Colon (tissue), 2 donors: ENCODE results near the gene AGMO.
"Not testable (repeated sequence)": the region's sequence is repeated elsewhere in the genome, so short reads cannot be mapped to it uniquely, and the experiment has no call there.

Experiments used
- FAIRE-seq: peaks from 2 replicates; lab custom pipeline; 2012; peaks lifted over from hg19 to GRCh38; lab: Jason Lieb, UNC
- donor health status: control.
- donor health status: control.

Gene AGMO

GRCh38 chr7:15314922-15315321, 246.9 kb downstream of the AGMO start:
- no peak for FAIRE-seq

DNA sequence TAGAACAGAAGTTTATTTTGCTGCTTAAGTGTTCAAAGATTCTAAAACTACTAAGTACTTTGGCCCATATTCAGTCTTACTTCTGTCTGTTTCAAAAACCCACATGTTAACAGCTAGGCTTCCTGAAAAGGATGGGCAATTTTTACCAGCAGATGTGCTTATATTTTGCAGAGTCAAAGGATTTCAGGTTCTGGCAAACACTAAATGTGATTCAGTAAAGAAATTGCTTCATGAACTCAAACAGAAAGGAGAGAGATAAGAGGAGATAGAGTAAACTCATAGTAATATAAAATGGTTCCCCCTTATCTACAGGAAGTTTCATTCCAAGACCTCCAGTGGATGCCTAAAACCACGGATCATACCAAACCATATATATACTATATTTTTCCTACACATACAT, 248.5 kb downstream of the AGMO start:
- no peak for FAIRE-seq

DNA sequence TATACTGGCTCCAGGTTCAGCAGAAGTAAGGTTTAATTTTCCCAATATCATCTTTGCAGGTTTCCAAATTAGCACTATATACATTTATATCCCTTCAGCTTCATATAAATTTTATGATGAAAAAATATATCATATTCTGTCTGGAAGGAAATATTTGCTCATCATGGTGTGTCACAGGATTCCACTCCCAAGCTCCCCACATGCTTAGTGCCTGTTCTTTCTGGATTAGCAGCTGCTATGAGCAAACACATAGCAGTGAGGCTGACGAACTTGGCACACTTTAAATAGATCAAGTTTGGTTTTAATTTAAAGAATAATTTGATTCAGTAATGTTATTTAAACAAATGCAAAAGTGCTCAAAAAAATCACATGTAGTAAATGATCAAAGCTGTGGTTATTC, 251.9 kb downstream of the AGMO start:
- FAIRE-seq: no peak

DNA sequence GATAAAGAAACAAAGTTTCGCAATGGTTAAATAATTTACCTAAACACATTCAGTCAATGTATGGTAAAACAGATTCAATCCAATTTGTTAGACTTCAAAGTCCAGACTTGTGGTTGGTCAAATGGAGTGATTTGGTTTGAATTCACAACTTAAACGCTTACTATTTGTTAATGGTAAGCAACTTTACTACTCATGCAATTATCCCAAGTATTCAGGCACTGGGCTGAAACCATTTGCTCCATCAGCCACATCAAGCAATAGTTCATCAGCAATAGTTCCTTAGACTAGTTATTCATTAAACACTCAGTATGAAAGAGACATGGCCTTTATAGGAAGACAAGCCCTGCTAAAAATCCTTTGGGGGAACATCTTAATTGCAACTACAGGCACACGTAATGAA, 253.0 kb downstream of the AGMO start:
- no peak for FAIRE-seq

- FAIRE-seq: no peak
These were observed 255.5 kb downstream of the AGMO start for GRCh38 chr7:15306296-15306695.

DNA sequence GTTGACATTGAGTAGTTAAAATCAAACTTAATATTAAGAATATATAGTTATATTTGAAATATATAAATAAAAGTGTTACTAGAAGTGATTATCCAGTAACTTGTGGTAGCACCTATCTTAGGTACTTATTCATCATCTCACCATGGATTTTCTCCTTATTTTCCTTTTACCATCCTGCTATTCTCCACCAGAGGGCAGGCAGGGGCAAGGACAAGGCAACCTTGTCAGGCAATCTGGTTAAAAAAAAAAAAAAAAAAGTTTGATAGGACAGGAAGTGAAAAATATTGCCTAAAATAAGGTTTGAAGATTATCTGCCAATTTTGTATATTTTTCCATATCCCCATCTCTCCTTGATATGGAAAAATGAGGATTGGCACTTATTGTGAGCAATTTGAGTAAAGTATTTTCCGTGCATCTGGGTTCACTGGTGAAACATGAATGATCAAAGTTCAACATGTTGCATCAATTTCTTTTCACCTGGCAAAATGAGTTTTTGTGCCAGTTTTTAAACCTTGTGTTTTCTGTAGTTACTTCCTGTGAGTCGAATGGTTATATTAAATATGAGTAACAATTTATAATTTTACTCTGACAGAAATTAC, 256.7 kb downstream of the AGMO start:
- FAIRE-seq: no peak

DNA sequence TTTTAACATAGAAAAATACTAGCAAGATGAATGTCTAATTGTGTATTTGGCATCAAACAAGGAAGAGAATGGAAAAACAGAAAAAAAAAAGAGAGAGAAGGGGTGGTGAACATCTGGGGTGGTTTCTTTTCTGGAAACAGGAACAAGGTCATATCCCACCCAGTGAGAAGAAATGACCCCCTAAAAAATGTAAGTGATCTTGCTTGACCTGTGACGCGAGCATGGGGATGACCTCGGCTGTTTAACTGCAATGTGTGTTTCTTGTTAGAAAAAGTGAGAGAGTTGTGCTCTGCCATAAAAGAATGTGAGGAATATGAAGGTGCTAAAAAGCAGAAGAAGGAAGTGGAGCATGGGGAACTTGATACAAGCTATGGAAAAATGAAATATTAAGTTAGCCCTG, 258.5 kb downstream of the AGMO start:
- FAIRE-seq: no peak

GRCh38 chr7:15300986-15301385, 260.8 kb downstream of the AGMO start:
- not testable (repeated sequence) for FAIRE-seq

DNA sequence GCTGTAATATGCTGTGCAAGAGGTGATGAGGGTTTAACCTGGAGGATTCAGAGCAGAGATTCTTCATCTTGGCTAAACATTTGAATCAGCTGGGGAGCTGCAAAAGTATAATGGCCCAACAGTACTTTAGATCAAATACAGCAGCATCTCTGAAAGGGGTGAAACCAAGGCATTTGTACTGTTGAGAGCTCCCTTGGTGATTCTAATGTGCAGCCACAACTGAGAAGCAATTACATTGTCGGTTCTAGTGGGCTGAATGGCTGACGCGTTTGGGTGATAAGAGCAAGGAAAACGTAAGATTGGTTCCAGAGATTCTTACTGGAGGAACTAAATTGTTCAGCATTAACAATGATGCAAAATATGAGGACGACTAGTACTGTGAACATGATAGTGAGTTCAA, 269.7 kb downstream of the AGMO start:
- FAIRE-seq: no peak

DNA sequence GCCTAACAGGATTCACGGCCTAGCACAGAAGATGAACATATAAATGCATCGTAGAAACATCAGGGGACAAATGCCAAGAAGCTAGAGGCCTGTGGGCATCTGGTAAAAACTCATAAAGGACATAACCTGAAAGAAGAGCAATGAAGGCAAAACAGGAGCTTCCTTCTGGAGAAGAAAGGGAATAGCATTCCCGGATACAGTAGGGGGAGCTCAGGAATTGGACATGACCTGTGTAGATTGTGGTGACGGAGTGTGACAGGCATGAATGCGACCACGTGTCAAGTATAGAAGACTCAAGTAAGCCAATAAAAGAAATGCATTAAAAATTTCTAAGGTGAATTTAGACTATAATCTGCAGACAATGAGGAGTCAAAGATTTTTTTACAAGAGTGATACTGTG, 270.1 kb downstream of the AGMO start:
- no peak for FAIRE-seq

GRCh38 chr7:15288741-15289140, 273.1 kb downstream of the AGMO start:
- FAIRE-seq: no peak

DNA sequence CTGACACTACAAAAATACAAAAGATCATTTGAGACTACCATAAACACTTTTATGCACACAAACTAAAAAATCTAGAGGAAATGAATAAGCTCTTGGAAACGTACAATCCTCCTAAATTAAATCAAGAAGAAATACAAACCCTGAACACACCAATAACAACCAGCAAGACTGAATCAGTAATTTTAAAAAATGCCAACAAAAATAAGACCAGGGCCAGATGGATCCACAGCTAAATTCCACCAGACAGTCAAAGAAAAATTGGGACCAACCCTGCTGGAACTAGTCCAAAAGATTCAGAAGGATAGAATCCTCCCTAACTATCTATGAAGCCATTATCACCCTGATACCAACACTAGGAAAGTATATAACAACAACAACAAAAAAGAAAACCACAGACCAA, 277.4 kb downstream of the AGMO start:
- FAIRE-seq: no peak

DNA sequence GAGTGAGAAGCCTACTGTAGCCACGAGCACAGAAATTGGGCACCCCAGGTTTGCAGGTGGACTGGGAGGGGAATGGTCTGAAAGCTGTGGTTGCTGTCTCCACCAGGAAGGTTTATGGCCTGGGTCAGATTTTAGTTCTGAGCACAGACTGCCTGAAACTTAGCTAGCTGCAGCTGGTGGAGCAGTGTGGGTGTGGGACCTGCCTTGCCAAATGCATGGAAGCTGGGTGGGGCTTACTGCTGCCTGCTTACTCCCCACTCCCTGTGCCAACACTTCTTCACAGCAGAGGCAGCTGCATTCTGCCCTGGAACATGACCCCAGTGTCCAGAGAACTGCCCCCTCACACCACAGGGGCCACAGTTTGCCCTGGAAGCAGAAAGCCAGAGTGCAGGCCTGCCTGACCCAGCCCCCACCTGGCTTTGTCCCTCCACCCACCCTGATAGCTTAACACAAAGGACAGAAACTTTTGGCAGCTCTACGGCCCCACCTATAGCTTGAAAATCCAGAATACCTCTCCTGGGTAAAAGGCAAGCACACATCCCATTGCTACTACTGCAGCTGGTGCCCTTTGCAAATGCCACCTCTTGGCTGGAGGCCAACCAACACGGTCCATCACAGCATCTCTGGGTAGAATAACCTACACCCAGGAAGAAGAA, 281.6 kb downstream of the AGMO start:
- FAIRE-seq: no peak

DNA sequence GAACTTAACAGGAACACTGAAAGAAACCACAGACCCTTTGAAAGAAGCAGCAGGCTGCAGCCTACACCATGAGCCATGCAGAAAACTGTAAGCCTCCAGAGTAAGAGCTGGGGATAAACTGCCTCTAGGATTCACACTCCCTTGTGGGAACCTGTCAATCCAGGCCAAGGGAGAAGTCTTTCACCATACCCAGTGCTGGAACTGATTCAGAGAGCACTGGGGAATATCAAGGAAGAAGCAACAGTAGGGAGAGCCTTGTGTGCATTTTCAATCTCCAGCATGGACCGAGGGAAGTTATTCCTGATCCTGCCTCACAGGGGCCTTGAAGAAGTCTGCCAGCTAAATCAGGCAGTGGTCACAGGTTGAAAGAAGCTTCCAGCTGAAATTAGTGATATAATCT, 282.2 kb downstream of the AGMO start:
- FAIRE-seq: no peak

GRCh38 chr7:15257689-15258088, 304.1 kb downstream of the AGMO start:
- FAIRE-seq: peak; percentile 57

DNA sequence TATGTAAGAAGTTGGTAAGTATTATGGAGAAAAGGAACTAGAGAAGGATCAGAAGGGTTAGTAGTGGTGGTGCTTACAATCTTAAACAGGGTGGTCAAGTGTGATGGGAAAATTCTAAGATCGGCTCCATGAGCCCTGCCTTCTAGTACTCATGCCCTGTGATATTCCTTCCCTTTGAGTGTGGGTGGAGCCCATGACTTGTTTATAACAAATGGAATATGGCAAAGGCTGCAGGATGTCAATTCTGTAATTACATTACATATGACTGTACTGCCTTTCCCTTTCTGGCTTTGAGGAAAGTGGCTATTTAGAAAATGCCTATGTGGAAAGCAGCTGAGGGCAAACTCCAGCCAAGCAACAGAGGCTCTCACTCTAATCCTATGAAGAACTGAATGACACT, 309.6 kb downstream of the AGMO start:
- no peak for FAIRE-seq

DNA sequence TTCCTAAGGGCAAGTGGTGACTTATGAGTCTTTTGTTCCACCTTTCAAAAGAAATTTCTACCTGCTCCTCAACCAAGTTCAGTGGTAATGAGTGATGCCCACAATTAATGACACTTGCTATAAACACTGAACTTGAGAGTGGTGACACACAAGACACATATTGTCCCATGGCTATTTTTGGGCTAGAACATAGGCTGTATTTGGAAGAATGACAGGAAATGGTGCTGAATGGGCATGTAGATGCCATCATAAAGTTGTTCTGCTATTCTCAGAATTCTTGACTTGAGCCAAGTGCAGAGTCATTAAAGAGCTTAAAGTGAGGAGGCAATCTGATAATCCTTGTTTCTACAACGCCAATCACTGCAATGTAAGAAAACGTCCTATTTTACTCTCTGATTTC, 313.3 kb downstream of the AGMO start:
- FAIRE-seq: no peak

GRCh38 chr7:15245831-15246230, 316.0 kb downstream of the AGMO start:
- no peak for FAIRE-seq

DNA sequence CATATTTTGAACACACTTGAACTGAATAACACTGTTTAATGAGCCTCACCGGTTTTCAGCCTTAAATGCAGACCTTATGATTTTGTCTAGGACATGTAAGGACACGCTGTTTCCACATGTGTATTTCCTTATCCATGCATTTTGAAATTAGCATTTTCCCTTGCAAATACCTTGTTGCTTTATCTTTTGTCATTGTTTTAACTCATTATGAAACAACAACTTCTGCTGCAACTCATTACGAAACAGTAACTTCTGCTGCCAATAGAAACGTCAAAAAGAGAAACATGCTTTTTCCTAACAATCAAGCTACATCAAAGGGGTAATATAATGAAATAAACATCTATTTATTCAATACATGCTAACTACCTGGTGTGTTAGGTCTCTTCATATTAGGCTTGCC, 322.0 kb downstream of the AGMO start:
- no peak for FAIRE-seq

- no peak for FAIRE-seq
These were observed 324.9 kb downstream of the AGMO start for GRCh38 chr7:15236952-15237351.

- FAIRE-seq: no peak
These were observed 327.4 kb downstream of the AGMO start for GRCh38 chr7:15234431-15234830.

DNA sequence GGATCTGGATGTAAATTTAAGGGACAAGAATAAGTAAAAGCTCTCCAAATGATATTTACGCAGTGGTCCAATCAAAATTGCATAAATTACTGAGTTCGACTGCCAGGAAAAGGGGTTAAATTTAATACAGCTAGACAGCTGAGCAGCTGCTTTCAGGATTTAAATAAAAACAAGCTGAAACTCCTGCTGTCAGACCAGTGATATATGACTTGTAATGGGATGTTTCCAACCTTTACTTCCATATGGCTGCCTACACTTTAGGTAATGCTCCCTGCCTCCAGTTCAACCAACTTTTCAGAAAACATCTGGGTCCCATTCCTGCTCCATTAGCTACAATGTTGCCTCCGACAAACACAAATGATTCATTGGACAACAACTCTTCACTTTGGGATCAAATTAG, 333.0 kb downstream of the AGMO start:
- FAIRE-seq: no peak

DNA sequence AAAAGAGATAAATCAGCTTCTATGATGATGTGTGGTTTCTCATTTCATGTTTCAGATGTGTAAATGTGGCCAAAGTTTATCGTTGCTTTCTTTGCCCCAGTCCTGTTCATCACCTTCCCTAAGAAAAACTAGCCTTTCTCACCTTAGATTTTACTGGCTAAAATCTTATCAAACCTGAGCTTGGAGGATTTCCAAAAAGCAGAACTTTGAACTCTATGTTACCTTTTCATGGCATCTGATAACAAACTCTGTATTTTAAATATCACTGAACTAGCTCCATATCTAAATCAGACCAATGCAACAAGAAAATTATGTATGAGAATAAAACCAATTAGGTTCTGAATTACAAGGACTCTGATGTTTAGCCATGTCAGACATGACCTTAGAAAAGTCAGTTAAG, 335.8 kb downstream of the AGMO start:
- FAIRE-seq: no peak

GRCh38 chr7:15219758-15220157, 342.1 kb downstream of the AGMO start:
- FAIRE-seq: no peak

DNA sequence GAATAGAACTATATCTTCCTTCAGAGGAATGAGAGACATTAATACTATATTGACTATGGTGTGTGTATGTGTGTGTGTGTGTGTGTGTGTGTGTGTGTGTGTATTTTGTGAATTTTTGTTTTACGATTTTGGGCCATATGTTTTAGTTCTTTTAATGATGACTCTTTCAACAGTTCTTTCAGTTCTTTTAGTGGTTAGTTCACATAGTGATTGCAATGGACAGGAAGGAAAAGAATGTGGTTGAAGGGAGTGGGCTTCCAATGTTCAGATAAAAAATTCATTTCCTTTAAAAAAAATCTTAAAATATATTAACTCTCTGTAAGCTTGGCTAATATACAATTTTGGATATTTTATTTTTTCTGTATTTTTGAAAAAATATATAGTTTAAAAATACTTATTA, 343.6 kb downstream of the AGMO start:
- FAIRE-seq: no peak
